Body of pancreas (tissue), 4 donors: Measurements from ENCODE around the gene MTA3. TPM values are rescaled to one million over a fixed set of nuclear protein-coding genes. Genes with fewer than 3 reads are reported as not detected.

Experiments used
- ATAC-seq: fragments of 150-250 bp; one replicate; pipeline ENCODE4 v1.9.1; 2016
- DNase-seq, 4 donors: peaks; one replicate each; pipeline ENCODE4 v3.0.0-alpha.2; 2019
- H3K27ac ChIP-seq, 4 donors: fragments of 200-600 bp; sonication (generic); 1 replicate in 3 of 4; 2 replicates in 1 of 4; pipeline versions ENCODE4 v1.5.1 to v1.6.1; 2016 to 2019; ENCODE audit warnings: mild to moderate bottlenecking in 1 of 4, mixed read lengths in 1 of 4, moderate library complexity in 1 of 4
- H3K27me3 ChIP-seq, 2 donors: fragments of 200-600 bp; sonication (generic); one replicate each; pipeline ENCODE4 v1.6.0; 2016; ENCODE audit warnings: mild to moderate bottlenecking in 1 of 2
- H3K36me3 ChIP-seq, 2 donors: fragments of 200-600 bp; sonication (generic); replicated peaks in 1 of 2; 2 replicates each; pipeline ENCODE4 v1.5.1; 2016; ENCODE audit warnings: low read depth in 2 of 2; ENCODE audit not compliant: insufficient read depth in 1 of 2
- H3K4me1 ChIP-seq: fragments of 200-600 bp; sonication (generic); one replicate; pipeline ENCODE4 v1.6.0; 2016
- H3K4me3 ChIP-seq, 2 donors: fragments of 200-600 bp; sonication (generic); 1 replicate in 1 of 2; 2 replicates in 1 of 2; pipeline ENCODE4 v1.5.1; 2016 to 2019
- H3K9me3 ChIP-seq, 3 donors: fragments of 200-600 bp; sonication (generic); 1 replicate in 2 of 3; 2 replicates in 1 of 3; pipeline ENCODE4 v1.5.1; 2016
- POLR2A ChIP-seq, 3 donors: fragments of 450-650 bp; IDR thresholded peaks; one replicate each; pipeline ENCODE4 v1.6.1; 2016; ENCODE audit warnings: antibody characterized with exemption in 3 of 3, mild to moderate bottlenecking in 2 of 3
- WGBS, 2 donors: methylation state at CpG; one replicate each; pipeline ENCODE4 v1.1.5; 2017; 5-methylcytosine and 5-hydroxymethylcytosine counted together
- intact Hi-C: fragments of 100-400 bp; cut with DNase I; formaldehyde crosslinking; loops from one replicate; pipeline ENCODE4 v1.15.1; 2023
- total RNA-seq, 2 donors: library from RNA; depleted of rRNA; stranded (reverse); fragments of >200 nt; gene quantifications; one replicate each; pipeline ENCODE4 v1.1.0, GENCODE V29; 2016
- TF ChIP-seq, protein P1 (sequence below), 7 experiments: fragments of 450-650 bp in 4 of 7; fragments of 200-600 bp in 3 of 7; sonication (generic) in 3 of 7; IDR thresholded peaks; one replicate each; pipeline ENCODE4 v1.5.1; 2016 to 2019; ENCODE audit warnings: antibody characterized with exemption in 7 of 7

MTA3 gene
- total RNA-seq, 2 donors from 2014 or later = 23.1 to 31.1 TPM

DNA sequence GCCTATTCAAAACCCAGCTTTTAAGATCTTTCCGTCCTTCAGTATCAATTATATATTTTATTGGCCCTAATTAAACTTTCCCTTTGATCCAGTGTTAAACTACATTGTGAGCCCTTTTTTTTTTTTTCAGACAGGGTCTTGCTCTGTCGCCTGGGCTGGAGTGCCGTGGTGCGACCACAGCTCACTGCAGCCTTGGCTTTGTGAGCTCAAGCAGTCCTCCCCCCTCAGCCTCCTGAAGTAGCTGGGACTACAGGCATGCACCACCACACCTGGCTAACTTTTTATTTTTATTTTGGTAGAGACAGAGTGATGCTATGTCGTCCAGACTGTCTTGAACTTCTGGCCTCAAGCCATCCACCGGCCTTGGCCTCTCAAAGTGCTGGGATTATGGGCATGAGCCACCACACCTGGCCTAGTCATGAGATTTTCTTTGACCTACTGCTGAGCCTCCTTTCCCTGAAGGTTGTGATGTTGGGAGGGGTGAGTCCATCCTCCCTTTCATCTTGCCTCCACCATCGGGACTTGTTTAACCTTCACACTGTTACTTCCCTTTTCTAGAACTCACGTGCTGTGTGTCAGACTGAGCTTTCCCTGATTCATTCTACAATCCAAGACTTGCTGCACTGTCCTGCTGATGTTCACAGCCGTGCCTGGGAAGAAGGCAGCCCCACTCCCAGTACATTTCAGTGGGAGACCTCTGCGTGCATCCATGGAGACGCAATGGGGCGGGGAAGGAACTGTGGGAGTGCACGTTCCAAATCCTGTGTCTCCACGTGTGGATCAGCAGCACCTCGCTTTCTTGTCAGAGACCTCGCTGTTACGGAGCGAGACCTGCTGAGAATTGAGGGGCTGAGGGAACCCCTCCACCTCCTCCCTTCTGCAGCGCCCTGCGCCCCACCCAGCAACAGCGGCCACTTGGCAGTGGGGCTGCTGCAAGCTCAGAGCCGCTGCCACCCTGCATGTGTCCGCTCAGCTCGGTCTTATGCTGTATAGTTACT, 184.7 kb downstream of the MTA3 start:
- peak in 1 of 4 donors; percentile 27 for DNase-seq
- H3K4me3 ChIP-seq = no peak overlapping the region
- intact Hi-C loops = no loop called here
- no peak for ATAC-seq
- no peak for TF ChIP-seq POLR2A (IDR thresholded peaks at IDR 0.05)
- TF ChIP-seq, protein P1, sequence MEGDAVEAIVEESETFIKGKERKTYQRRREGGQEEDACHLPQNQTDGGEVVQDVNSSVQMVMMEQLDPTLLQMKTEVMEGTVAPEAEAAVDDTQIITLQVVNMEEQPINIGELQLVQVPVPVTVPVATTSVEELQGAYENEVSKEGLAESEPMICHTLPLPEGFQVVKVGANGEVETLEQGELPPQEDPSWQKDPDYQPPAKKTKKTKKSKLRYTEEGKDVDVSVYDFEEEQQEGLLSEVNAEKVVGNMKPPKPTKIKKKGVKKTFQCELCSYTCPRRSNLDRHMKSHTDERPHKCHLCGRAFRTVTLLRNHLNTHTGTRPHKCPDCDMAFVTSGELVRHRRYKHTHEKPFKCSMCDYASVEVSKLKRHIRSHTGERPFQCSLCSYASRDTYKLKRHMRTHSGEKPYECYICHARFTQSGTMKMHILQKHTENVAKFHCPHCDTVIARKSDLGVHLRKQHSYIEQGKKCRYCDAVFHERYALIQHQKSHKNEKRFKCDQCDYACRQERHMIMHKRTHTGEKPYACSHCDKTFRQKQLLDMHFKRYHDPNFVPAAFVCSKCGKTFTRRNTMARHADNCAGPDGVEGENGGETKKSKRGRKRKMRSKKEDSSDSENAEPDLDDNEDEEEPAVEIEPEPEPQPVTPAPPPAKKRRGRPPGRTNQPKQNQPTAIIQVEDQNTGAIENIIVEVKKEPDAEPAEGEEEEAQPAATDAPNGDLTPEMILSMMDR (IDR thresholded peaks at IDR 0.05) = no peak
- H3K27ac ChIP-seq = peak overlapping the region in 2 of 4 donors; percentile 25 to 69
- no peaks in the 10 kb centered on the region for H3K27me3 ChIP-seq
- 80 to 81% methylated on average over 19 to 24 of the region's 24 CpGs for WGBS, 2 donors
- H3K9me3 ChIP-seq = no peaks in the 10 kb centered on the region
- no peaks in the 10 kb centered on the region for H3K36me3 ChIP-seq
- peaks cover 39% of the 10 kb centered on the region for H3K4me1 ChIP-seq

DNA sequence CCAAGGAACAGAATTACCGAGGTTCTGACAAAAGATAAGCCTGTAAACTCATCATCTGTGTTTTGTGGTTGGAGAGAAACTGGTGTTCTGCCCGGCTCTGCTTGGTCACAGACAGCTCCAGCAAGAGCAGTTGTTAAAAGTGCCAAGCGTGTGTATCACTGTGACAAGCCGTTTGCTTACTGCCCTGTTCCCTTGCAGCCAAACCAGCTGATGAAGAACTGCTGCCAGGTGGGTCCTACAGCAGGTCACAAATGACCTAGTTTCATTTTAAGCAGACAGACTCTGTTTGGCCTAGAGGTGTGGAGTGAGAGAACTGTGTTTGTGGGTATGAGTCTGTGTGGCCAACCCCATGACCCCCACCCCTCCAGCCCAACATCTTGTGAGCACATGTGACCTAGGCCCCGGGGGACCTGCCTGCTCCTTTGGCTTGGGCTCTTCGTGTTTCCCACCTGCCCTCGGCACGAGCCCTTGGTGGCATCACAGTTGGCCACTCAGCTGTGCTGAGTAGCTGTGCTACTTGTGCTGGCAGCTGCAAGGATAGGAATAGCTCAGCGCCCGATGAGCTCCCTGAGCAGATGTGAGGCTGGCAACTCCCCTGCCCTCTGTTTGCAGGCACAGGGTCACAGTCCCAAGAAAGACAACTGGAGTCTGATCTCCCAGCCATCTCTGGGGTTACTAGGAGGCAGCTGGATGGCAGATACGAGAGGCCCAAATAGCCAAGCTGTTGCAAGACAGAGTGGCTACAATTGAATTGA, 185.8 kb downstream of the MTA3 start:
- WGBS, 2 donors = 37 to 51% methylated on average over 8 to 11 of the region's 11 CpGs
- DNase-seq (peak; percentile 51 to 81 (median 74)), ATAC-seq (peak; percentile 60)
- H3K36me3 ChIP-seq = no peaks in the 10 kb centered on the region
- H3K4me1 ChIP-seq = peaks cover 39% of the 10 kb centered on the region
- no peak overlapping the region for H3K4me3 ChIP-seq
- no peaks in the 10 kb centered on the region for H3K9me3 ChIP-seq
- TF ChIP-seq POLR2A (IDR thresholded peaks at IDR 0.05) = no peak
- TF ChIP-seq, protein P1 (IDR thresholded peaks at IDR 0.05) = no peak
- no peaks in the 10 kb centered on the region for H3K27me3 ChIP-seq
- peak overlapping the region; percentile 60 to 70 (median 68) for H3K27ac ChIP-seq
- intact Hi-C loops = no loop called here

DNA sequence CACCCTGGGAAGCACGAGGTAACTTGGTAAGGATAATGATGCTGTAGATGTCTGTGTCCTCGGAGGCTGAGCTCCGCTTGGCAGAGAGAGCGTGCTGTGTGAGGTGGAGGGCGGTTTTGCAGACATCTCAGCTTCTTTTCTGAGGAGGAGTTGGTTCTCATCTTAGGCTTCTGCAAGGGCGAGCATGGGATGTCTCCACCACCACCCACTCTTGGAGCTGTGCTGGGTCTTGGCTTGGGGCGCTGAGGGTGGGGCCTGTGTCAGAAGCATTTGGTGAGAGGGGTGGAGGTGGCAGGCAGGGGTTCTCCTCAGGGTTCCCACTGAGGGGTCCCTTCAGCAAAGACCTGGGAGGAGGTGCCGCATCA, 186.3 kb downstream of the MTA3 start:
- Histone ChIP-seq H3K4me3 (no peak overlapping the region), H3K4me1 (peaks cover 39% of the 10 kb centered on the region), H3K36me3 (no peaks in the 10 kb centered on the region), H3K27me3 (no peaks in the 10 kb centered on the region), H3K27ac (peak overlapping the region; percentile 60 to 70 (median 68)), H3K9me3 (no peaks in the 10 kb centered on the region)
- ATAC-seq (no peak), DNase-seq (no peak)
- intact Hi-C loops = no loop called here
- no peak for TF ChIP-seq POLR2A (IDR thresholded peaks at IDR 0.05)
- TF ChIP-seq, protein P1 (IDR thresholded peaks at IDR 0.05) = no peak
- WGBS, 2 donors = 84 to 94% methylated on average over 7 to 8 of the region's 8 CpGs

DNA sequence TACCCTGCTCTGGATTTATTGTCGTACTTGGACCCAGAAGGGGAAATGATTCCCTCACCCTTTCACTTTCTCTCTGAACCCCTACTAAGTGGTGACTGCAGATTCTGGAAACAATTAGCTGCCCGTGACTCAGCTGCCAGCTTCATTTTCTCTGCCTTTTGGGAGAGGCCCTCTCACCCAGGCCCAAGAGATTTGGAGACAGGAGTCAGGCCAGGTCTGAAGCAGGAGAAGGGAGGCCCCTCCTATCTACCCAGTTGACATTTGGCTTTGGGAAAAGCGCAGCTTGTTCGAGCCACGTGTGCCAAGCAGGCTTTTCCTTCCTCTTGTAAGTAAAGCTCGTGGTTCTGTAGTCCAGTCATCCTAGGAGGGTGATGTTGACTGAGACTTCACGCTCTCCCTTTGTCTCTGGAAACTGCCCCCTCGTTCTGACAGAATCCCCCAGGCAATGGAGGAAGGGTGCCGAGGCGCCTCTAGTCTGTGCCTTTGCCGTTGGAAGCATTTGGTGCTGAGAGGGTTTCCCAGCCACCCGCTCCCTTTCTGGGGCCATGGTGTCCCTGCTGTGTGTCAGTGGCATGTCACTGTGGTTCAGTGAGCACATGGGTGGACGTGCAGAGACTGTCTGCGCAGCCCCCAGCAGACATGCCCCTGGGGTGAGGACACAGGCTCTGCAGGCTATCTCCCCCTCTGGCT, 186.9 kb downstream of the MTA3 start:
- ATAC-seq (peak; percentile 82), DNase-seq (peak; percentile 69 to 87 (median 82))
- 25 to 54% methylated on average over 5 to 14 of the region's 14 CpGs for WGBS, 2 donors
- intact Hi-C loops = no loop called here
- H3K36me3 ChIP-seq = no peaks in the 10 kb centered on the region
- TF ChIP-seq POLR2A (IDR thresholded peaks at IDR 0.05) = peak in 1 of 3 donors; percentile 11
- TF ChIP-seq, protein P1 (IDR thresholded peaks at IDR 0.05) = no peak
- H3K9me3 ChIP-seq = no peaks in the 10 kb centered on the region
- peaks cover 39% of the 10 kb centered on the region for H3K4me1 ChIP-seq
- H3K27ac ChIP-seq = peak overlapping the region; percentile 60 to 70 (median 68)
- no peaks in the 10 kb centered on the region for H3K27me3 ChIP-seq
- H3K4me3 ChIP-seq = no peak overlapping the region
